Measurements from ENCODE around the gene CFAP107. TPM values are rescaled to one million over a fixed set of nuclear protein-coding genes. Genes with fewer than 3 reads are reported as not detected.

The CFAP107 gene
- total RNA-seq, 1 donor from 2014 or later, result 2.9 TPM

DNA sequence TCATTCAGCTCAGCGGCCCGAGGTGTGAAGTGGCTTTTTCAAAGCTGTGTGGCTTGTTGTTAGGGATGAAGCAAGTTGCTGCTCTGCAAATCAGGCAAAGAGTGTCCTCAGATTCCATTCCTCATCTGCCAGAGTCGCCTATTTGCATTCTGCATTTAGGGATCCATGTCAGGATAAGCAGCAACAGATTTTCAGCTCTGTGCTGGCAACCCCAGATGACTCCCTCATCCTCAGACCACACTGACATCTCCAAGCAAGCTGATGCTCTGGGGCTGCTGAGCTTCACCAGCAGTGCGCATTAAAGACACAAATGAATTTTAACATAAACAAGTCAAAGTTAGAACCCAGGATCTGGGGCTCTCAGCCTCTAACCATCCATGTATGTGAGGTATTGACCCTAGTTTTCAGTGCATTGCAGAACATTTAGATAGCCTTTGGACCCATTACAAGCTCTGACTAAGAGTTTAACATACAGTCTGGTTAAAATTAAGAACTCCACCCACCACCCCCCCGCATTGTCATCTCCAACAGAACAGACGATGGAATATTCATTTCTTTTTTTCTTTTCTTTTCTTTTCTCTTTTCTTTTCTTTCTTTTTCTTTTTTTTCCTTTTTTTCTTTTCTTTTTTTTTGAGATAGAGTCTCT is 10.9 kb downstream of the CFAP107 start:
- no peak overlapping the region for H3K27ac ChIP-seq
- no peak for ATAC-seq
- no peak overlapping the region for H3K4me3 ChIP-seq
- intact Hi-C loops (cut with DNase I), result no loop called here
- H3K9me3 ChIP-seq, result no peaks in the 10 kb centered on the region
- DNase-seq, result no peak
- TF ChIP-seq, protein P1, sequence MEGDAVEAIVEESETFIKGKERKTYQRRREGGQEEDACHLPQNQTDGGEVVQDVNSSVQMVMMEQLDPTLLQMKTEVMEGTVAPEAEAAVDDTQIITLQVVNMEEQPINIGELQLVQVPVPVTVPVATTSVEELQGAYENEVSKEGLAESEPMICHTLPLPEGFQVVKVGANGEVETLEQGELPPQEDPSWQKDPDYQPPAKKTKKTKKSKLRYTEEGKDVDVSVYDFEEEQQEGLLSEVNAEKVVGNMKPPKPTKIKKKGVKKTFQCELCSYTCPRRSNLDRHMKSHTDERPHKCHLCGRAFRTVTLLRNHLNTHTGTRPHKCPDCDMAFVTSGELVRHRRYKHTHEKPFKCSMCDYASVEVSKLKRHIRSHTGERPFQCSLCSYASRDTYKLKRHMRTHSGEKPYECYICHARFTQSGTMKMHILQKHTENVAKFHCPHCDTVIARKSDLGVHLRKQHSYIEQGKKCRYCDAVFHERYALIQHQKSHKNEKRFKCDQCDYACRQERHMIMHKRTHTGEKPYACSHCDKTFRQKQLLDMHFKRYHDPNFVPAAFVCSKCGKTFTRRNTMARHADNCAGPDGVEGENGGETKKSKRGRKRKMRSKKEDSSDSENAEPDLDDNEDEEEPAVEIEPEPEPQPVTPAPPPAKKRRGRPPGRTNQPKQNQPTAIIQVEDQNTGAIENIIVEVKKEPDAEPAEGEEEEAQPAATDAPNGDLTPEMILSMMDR (IDR thresholded peaks at IDR 0.05), result no peak
- no peaks in the 10 kb centered on the region for H3K36me3 ChIP-seq
- H3K27me3 ChIP-seq (ENCODE audit: low read depth), result peaks cover 11% of the 10 kb centered on the region
- H3K4me1 ChIP-seq, result no peaks in the 10 kb centered on the region

DNA sequence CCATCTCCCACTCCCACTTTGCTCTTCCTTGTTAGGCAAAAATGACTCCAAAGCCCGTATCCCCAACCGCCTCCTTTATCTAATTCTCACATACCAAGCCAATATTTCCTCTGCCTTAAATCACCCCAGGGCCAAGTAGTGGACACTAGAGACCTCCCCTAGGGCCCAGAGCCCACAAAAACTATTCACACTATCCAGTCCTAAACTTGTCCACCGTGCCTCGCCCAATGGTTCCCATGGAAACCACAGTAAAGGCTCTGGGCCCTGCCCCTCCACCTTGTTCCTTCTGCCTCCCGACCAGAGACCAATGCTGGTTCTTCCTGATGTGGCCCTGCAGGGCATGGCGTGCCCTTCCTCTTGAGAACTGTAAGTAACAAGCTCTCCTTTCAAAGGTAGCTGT is 11.8 kb downstream of the CFAP107 start:
- no peak for DNase-seq
- Histone ChIP-seq H3K4me1 (no peaks in the 10 kb centered on the region), H3K4me3 (no peak overlapping the region), H3K27ac (no peak overlapping the region), H3K27me3 (ENCODE audit: low read depth) (peaks cover 11% of the 10 kb centered on the region), H3K9me3 (no peaks in the 10 kb centered on the region), H3K36me3 (no peaks in the 10 kb centered on the region)
- ATAC-seq, result no peak
- intact Hi-C loops (cut with DNase I), result no loop called here
- TF ChIP-seq, protein P1 (IDR thresholded peaks at IDR 0.05), result no peak

DNA sequence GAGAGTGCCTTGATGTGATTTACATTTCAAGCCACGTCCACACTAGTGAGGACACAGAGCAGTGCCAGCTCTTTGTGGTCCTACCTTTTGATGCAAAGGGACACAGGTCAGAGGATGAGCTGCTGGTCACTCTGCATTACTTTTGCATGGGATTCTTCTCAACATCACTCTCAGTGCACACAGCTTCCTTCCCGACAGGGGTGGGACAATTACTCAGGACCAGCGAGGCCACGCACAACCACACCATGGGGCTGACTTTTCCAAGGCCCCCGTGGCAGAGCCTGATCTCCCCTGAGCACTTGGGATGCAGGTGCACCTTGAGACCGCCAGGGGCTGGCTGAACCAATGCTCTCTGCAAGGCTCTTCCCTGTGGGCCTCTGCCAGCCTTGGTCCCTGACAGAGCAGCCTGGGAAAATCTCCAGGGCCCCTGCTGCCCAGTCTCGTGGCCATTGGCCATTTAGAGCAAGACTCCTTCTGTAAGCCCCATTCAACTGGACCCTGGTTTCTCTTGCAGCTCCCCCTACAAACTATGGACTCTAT is 14.3 kb downstream of the CFAP107 start:
- no peak for ATAC-seq
- Histone ChIP-seq H3K4me1 (no peaks in the 10 kb centered on the region), H3K9me3 (no peaks in the 10 kb centered on the region), H3K27me3 (ENCODE audit: low read depth) (peaks cover 6% of the 10 kb centered on the region), H3K4me3 (no peak overlapping the region), H3K36me3 (no peaks in the 10 kb centered on the region), H3K27ac (no peak overlapping the region)
- DNase-seq, result no peak
- TF ChIP-seq, protein P1 (IDR thresholded peaks at IDR 0.05), result no peak
- intact Hi-C loops (cut with DNase I), result no loop called here

DNA sequence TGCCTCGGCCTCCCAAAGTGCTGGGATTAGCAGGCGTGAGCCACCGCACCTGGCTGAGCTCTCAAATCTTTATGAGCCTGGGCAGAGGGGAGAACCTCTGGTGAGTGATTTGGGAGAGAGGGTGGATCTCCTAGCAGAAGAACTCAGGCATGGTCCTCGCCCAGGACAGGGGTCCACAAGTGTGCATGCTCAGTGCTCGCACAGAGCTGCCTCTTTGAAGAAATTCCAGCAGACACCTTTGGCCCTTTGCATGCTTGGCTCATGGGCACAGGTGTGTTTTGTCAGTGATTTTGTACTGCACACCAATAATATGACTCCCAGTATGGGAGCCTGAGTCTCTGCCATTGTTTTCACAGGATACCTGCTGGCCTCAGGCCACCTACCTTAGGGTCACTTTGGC is 15.8 kb downstream of the CFAP107 start:
- intact Hi-C loops (cut with DNase I), result no loop called here
- no peak for ATAC-seq
- H3K27ac ChIP-seq, result no peak overlapping the region
- H3K9me3 ChIP-seq, result no peaks in the 10 kb centered on the region
- H3K27me3 ChIP-seq (ENCODE audit: low read depth), result peaks cover 6% of the 10 kb centered on the region
- no peak overlapping the region for H3K4me3 ChIP-seq
- TF ChIP-seq, protein P1 (IDR thresholded peaks at IDR 0.05), result no peak
- no peaks in the 10 kb centered on the region for H3K36me3 ChIP-seq
- DNase-seq, result no peak
- no peaks in the 10 kb centered on the region for H3K4me1 ChIP-seq

DNA sequence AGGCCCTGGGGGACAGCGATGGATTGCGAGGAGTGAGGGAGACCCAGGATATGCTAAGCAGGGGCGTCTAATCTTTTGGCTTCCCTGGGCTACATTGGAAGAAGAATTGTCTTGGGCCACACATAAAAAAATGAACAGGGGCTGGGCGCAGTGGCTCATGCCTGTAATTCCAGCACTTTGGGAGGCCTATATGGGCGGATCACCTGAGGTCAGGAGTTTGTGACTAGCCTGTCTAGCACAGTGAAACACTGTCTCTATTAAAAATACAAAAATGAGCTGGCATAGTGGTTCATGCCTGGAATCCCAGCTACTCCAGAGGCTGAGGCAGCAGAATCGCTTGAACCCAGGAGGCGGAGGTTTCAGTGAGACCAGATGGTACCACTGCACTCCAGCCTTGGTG is 16.8 kb downstream of the CFAP107 start:
- Histone ChIP-seq H3K27ac (no peak overlapping the region), H3K4me1 (no peaks in the 10 kb centered on the region), H3K27me3 (ENCODE audit: low read depth) (peaks cover 4% of the 10 kb centered on the region), H3K4me3 (no peak overlapping the region), H3K9me3 (no peaks in the 10 kb centered on the region), H3K36me3 (no peaks in the 10 kb centered on the region)
- ATAC-seq (no peak), DNase-seq (no peak)
- TF ChIP-seq, protein P1 (IDR thresholded peaks at IDR 0.05), result no peak
- intact Hi-C loops (cut with DNase I), result no loop called here
